Measurements from ENCODE around the gene TSPAN9. TPM values are rescaled to one million over a fixed set of nuclear protein-coding genes. Genes with fewer than 3 reads are reported as not detected.
A peak's percentile ranks its signal among the peaks of the same experiment; 100 is the strongest.

Gene TSPAN9
- total RNA-seq, 1 donor from 2014 or later, result 5.0 TPM

- TF ChIP-seq, protein P1, sequence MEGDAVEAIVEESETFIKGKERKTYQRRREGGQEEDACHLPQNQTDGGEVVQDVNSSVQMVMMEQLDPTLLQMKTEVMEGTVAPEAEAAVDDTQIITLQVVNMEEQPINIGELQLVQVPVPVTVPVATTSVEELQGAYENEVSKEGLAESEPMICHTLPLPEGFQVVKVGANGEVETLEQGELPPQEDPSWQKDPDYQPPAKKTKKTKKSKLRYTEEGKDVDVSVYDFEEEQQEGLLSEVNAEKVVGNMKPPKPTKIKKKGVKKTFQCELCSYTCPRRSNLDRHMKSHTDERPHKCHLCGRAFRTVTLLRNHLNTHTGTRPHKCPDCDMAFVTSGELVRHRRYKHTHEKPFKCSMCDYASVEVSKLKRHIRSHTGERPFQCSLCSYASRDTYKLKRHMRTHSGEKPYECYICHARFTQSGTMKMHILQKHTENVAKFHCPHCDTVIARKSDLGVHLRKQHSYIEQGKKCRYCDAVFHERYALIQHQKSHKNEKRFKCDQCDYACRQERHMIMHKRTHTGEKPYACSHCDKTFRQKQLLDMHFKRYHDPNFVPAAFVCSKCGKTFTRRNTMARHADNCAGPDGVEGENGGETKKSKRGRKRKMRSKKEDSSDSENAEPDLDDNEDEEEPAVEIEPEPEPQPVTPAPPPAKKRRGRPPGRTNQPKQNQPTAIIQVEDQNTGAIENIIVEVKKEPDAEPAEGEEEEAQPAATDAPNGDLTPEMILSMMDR (IDR thresholded peaks at IDR 0.05; ENCODE audit: insufficient read depth, low read length, severe bottlenecking), result no peak
- Histone ChIP-seq H3K27me3 (ENCODE audit: control insufficient read depth, insufficient read depth, low read length) (no peaks in the 10 kb centered on the region), H3K4me3 (ENCODE audit: low read depth, low read length) (no peak overlapping the region), H3K36me3 (ENCODE audit: control insufficient read depth, insufficient read depth, low read length) (peaks cover 1% of the 10 kb centered on the region)
- no peak for FAIRE-seq
- no peak for DNase-seq (ENCODE audit: low read depth)
Observed at GRCh38 chr12:3033539-3033867, 43.7 kb upstream of the TSPAN9 start.

GRCh38 chr12:3034067-3034750 is 43.0 kb upstream of the TSPAN9 start:
- FAIRE-seq (no peak), DNase-seq (ENCODE audit: low read depth) (peak; percentile 59)
- peaks cover 1% of the 10 kb centered on the region for H3K36me3 ChIP-seq (ENCODE audit: control insufficient read depth, insufficient read depth, low read length)
- no peaks in the 10 kb centered on the region for H3K27me3 ChIP-seq (ENCODE audit: control insufficient read depth, insufficient read depth, low read length)
- TF ChIP-seq, protein P1 (IDR thresholded peaks at IDR 0.05; ENCODE audit: insufficient read depth, low read length, severe bottlenecking), result peak; percentile 81
- no peak overlapping the region for H3K4me3 ChIP-seq (ENCODE audit: low read depth, low read length)

DNA sequence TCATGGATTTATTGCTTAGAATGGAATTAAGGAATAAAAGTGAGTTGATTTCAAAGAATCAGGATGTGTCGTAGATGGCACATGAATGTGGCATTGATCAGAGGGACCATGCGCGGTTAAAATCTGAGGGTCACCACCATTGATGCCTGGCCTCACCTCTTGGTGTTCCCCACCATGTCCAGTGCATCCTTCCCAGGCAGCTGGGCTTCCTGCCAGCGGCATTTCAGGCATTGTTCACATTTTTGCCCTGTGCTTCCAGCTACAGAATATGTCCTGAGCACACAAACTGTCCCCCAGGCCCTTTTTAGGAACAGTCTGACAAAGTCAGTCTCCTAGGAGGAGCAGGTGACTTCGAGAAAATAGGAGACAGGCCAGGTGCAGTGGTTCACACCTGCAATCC is 42.0 kb upstream of the TSPAN9 start:
- TF ChIP-seq, protein P1 (IDR thresholded peaks at IDR 0.05; ENCODE audit: insufficient read depth, low read length, severe bottlenecking), result no peak
- Histone ChIP-seq H3K36me3 (ENCODE audit: control insufficient read depth, insufficient read depth, low read length) (peaks cover 1% of the 10 kb centered on the region), H3K27me3 (ENCODE audit: control insufficient read depth, insufficient read depth, low read length) (no peaks in the 10 kb centered on the region), H3K4me3 (ENCODE audit: low read depth, low read length) (no peak overlapping the region)
- DNase-seq (ENCODE audit: low read depth), result no peak
- no peak for FAIRE-seq

DNA sequence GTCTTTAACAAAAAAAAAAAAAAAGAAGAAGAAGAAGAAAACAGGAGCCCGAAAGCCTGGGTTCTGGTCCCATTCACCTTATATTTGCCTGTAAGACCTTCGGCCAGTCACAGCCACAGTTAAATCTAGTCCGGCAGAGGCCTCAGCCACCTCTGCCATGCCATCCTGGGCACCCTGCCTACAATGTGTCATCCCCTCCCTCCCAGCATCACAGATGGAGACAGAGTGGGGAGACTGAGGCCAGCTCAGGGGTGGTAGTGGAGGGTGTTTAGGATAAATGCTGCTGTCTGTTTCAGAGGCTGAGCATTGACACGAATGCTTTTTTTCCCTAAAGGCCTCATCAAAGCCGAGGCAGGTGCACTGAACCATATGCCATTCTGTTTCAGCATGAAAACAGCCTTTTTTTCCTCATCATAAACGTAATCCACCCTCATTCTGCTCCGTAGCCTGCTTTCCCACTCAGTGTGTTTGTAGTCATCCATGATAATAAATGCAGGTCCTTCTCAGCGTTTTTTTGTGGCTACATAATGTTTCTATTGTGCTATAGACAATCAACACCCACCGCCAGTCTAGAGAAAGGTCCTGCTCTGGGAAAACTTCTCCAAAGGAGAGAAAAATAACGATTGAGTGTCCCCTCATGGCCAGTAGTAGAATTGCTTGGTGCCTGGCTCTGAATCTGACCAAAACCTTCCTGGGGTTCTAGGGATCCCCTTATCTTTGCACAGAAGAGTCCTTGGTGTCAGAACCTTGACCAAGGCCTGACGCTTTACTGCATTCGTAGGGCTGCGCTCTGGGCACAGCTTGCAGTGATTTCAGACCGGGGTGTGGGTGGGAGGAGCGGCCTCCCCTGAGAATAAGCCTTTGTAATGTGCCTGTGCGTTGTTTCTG is 41.1 kb upstream of the TSPAN9 start:
- no peak overlapping the region for H3K4me3 ChIP-seq (ENCODE audit: low read depth, low read length)
- TF ChIP-seq, protein P1 (IDR thresholded peaks at IDR 0.05; ENCODE audit: insufficient read depth, low read length, severe bottlenecking), result peak; percentile 13
- H3K36me3 ChIP-seq (ENCODE audit: control insufficient read depth, insufficient read depth, low read length), result peaks cover 1% of the 10 kb centered on the region
- no peaks in the 10 kb centered on the region for H3K27me3 ChIP-seq (ENCODE audit: control insufficient read depth, insufficient read depth, low read length)
- FAIRE-seq (no peak), DNase-seq (ENCODE audit: low read depth) (no peak)

DNA sequence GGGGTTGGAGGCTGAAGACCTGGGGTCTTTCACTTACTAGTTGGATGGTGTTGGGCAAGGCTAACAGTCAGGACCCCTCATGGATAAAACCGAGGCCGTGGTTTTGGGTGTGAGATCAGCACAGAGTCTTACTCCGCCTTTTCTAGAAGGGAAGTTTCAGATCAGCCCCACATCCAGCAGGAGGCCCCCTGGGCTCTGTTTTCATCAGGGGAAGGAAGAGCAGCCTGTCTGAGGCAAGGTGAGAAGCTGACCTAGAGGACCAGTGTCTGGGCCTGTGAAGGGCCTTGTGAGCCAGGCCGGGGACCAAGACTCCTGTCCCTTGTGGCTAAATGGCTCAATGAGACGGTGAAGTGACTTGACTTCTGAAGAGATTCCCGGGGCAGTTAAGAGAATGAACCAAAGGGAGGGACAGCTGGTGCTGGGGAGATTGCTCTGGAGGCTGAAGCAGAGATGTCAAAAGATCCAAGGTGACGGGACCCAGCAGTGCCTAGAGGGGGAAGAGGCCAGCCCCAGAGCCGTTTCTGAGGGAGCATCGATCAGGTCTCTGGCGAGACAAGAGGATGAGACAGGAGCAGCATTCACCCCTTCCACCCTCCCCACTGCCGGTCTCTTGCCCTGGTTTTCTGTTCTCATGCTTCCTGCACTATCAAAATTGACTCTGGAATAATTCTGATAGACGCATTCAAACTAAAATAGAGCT is 40.1 kb upstream of the TSPAN9 start:
- Histone ChIP-seq H3K36me3 (ENCODE audit: control insufficient read depth, insufficient read depth, low read length) (peaks cover 1% of the 10 kb centered on the region), H3K27me3 (ENCODE audit: control insufficient read depth, insufficient read depth, low read length) (no peaks in the 10 kb centered on the region), H3K4me3 (ENCODE audit: low read depth, low read length) (no peak overlapping the region)
- DNase-seq (ENCODE audit: low read depth), result no peak
- TF ChIP-seq, protein P1 (IDR thresholded peaks at IDR 0.05; ENCODE audit: insufficient read depth, low read length, severe bottlenecking), result no peak
- FAIRE-seq, result no peak
